Common myeloid progenitor, CD34-positive (primary cell): Measurements from ENCODE around the gene PPP6R1.

Experiments used
- CTCF ChIA-PET: fragments of 350-600 bp; sonication (Branson Sonifier 250); formaldehyde crosslinking; loops from one replicate; lab custom pipeline; 2021; ENCODE audit warnings: antibody characterized with exemption; lab: Charles Lee
- POLR2A ChIA-PET: fragments of 350-600 bp; sonication (Branson Sonifier 250); formaldehyde crosslinking; loops from one replicate; lab custom pipeline; 2021; ENCODE audit warnings: antibody characterized with exemption; lab: Charles Lee
- DNase-seq, 3 donors: peaks; one replicate each; pipeline versions ENCODE4 v3.0.0 to v3.0.0-alpha.2; 2013
- H3K27ac ChIP-seq, 2 experiments: 1 replicate in 1 of 2; 2 replicates in 1 of 2; pipeline ENCODE4 v1.7.0; 2013; ENCODE audit warnings: inconsistent platforms in 2 of 2, low read length in 2 of 2, mild to moderate bottlenecking in 2 of 2, low read depth in 1 of 2, moderate library complexity in 1 of 2; ENCODE audit not compliant: severe bottlenecking in 2 of 2, insufficient read depth in 1 of 2, poor library complexity in 1 of 2
- H3K27me3 ChIP-seq, 5 experiments: replicated peaks in 2 of 5; 1 replicate in 3 of 5; 2 replicates in 2 of 5; pipeline versions ENCODE4 v1.6.1 to v1.7.0; 2013; ENCODE audit warnings: low read length in 4 of 5, mild to moderate bottlenecking in 2 of 5, moderate library complexity in 2 of 5, inconsistent platforms in 1 of 5; ENCODE audit not compliant: insufficient read depth in 5 of 5, control insufficient read depth in 4 of 5
- H3K36me3 ChIP-seq, 4 experiments: 1 replicate in 2 of 4; 2 replicates in 2 of 4; pipeline versions ENCODE4 v1.6.1 to v1.7.0; 2013; ENCODE audit warnings: low read length in 3 of 4, control low read depth in 1 of 4, mild to moderate bottlenecking in 1 of 4; ENCODE audit not compliant: control insufficient read depth in 4 of 4, insufficient read depth in 4 of 4
- H3K4me1 ChIP-seq, 4 experiments: 1 replicate in 3 of 4; 2 replicates in 1 of 4; pipeline versions ENCODE4 v1.6.1 to v1.7.1; 2013; ENCODE audit warnings: low read length in 3 of 4, mild to moderate bottlenecking in 3 of 4, control low read depth in 1 of 4, inconsistent platforms in 1 of 4, moderate library complexity in 1 of 4; ENCODE audit not compliant: control insufficient read depth in 4 of 4, insufficient read depth in 4 of 4; ENCODE audit errors: control extremely low read depth in 1 of 4
- H3K4me3 ChIP-seq, 7 experiments: 1 replicate in 4 of 7; 2 replicates in 3 of 7; pipeline versions ENCODE4 v1.5.1 to v1.7.0; 2013; ENCODE audit warnings: mild to moderate bottlenecking in 7 of 7, low read length in 6 of 7, moderate library complexity in 6 of 7, inconsistent platforms in 2 of 7, low read depth in 2 of 7, control low read depth in 1 of 7; ENCODE audit not compliant: insufficient read depth in 4 of 7, control insufficient read depth in 1 of 7; ENCODE audit errors: extremely low read depth in 1 of 7
- H3K9me3 ChIP-seq, 5 experiments: 1 replicate in 4 of 5; 2 replicates in 1 of 5; pipeline versions ENCODE4 v1.6.1 to v1.7.1; 2013; ENCODE audit warnings: low read length in 4 of 5, mild to moderate bottlenecking in 2 of 5, inconsistent platforms in 1 of 5, low read depth in 1 of 5, moderate library complexity in 1 of 5; ENCODE audit not compliant: control insufficient read depth in 4 of 5, insufficient read depth in 2 of 5; ENCODE audit errors: control extremely low read depth in 1 of 5
- WGBS: methylation state at CpG from one replicate; pipeline ENCODE4 v1.1.5; 2013; ENCODE audit not compliant: insufficient coverage; 5-methylcytosine and 5-hydroxymethylcytosine counted together

PPP6R1 gene

GRCh38 chr19:55238030-55238429 lies 20.8 kb downstream of the PPP6R1 start:
- ChIA-PET POLR2A (interaction anchor here (0.5 to 1.1 kb wide), 3 partner anchors 20 to 346 kb away, joined by 3 to 4 read pairs (median 4); partner anchors contain the start of gene PPP6R1), CTCF (no interaction called here)
- DNase-seq, result no peak
- no peaks in the 10 kb centered on the region for H3K9me3 ChIP-seq
- WGBS, result 100% methylated on average over 8 of the region's 8 CpGs
- H3K4me3 ChIP-seq, result no peak overlapping the region
- H3K27ac ChIP-seq, result no peak overlapping the region
- H3K4me1 ChIP-seq, result no peaks in the 10 kb centered on the region
- H3K27me3 ChIP-seq, result no peaks in the 10 kb centered on the region
- H3K36me3 ChIP-seq, result peaks cover 33 to 89% (median 76%) of the 10 kb centered on the region in 4 experiments

- CTCF ChIA-PET, result no interaction called here
- no peaks in the 10 kb centered on the region for H3K27me3 ChIP-seq
- WGBS, result 80% methylated on average over 2 of the region's 5 CpGs
- DNase-seq, result no peak
- no peaks in the 10 kb centered on the region for H3K9me3 ChIP-seq
- H3K27ac ChIP-seq, result no peak overlapping the region
- POLR2A ChIA-PET, result no interaction called here
- H3K4me1 ChIP-seq, result no peaks in the 10 kb centered on the region
- peaks cover 21 to 89% (median 78%) of the 10 kb centered on the region in 4 experiments for H3K36me3 ChIP-seq
- no peak overlapping the region for H3K4me3 ChIP-seq
Observed at GRCh38 chr19:55232986-55233385, 25.8 kb downstream of the PPP6R1 start.

DNA sequence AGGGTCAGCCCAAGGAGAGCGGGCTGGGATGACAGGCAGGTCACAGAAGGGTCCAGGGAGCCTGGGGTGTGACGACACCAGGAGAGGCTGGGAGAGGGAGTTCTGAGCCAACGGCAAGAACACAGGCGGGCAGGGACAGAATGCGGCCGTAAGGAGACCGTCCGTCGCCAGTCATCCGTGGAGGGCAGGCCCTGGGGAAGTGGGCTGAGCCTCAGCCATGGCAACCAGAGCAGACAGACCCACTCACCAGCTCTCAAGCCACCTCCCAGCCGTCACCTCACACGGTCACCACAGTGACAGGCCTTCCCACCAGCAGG lies 26.6 kb downstream of the PPP6R1 start:
- ChIA-PET CTCF (interaction anchor here (1.1 kb wide), 1 partner anchor 10 kb away, joined by 4 read pairs; no protein-coding TSS in a partner anchor), POLR2A (no interaction called here)
- 89% methylated on average over 3 of the region's 12 CpGs for WGBS
- no peaks in the 10 kb centered on the region for H3K27me3 ChIP-seq
- no peak for DNase-seq
- no peak overlapping the region for H3K4me3 ChIP-seq
- no peaks in the 10 kb centered on the region for H3K4me1 ChIP-seq
- peaks cover 16 to 89% (median 79%) of the 10 kb centered on the region in 4 experiments for H3K36me3 ChIP-seq
- H3K27ac ChIP-seq, result no peak overlapping the region
- H3K9me3 ChIP-seq, result no peaks in the 10 kb centered on the region

DNA sequence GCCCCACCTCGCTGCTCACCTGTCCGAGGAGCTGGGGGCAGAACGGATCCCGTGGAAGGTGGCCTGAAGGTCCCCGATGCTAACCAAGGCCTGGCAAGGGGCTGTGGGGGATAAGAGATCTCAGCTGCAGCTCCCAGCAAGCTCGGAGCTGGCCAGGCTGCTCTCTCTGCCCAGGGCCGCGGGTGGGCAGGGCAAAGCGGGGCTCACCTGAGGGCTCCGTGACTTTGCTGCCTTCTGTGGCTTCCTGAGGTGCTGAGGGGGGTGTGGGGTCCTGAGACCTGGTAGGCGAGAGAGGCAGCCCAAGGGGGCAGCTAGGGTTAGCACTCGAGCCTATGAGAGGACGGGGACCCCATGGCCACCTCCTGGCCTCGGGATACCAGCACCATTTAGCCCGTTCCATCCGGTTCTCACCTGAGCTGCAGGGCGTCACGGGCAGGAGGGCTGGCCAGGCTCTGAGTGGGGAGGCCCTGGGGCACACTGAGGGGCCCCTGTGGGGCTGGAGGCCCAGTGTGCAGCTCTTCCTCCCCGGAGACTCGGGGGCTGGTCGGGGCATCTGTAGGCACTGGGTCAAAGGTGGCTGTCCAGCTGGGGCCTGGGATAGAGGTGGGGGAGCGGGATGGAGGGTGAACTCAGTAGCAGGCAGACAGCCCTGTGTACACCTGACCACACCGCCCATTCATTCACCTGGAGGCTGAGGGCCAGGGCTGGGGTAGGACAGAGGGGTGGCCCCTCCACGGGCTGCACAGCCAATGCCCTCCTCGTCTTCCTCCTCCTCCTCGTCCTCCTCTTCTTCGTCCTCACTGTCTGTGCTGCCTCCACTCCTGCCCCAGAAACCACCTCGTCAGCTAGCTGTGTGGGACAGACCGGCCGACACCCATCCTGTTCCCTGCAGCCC lies 27.2 kb downstream of the PPP6R1 start:
- no peaks in the 10 kb centered on the region for H3K4me1 ChIP-seq
- no peak overlapping the region for H3K4me3 ChIP-seq
- peaks cover 13 to 89% (median 77%) of the 10 kb centered on the region in 4 experiments for H3K36me3 ChIP-seq
- 97% methylated on average over 28 of the region's 30 CpGs for WGBS
- CTCF ChIA-PET, result interaction anchor here (1.1 kb wide), 1 partner anchor 10 kb away, joined by 4 read pairs; no protein-coding TSS in a partner anchor
- DNase-seq, result no peak
- POLR2A ChIA-PET, result interaction anchor here (1.0 kb wide), 1 partner anchor 22 kb away, joined by 3 read pairs; no protein-coding TSS in a partner anchor
- H3K27ac ChIP-seq, result no peak overlapping the region
- no peaks in the 10 kb centered on the region for H3K9me3 ChIP-seq
- H3K27me3 ChIP-seq, result no peaks in the 10 kb centered on the region

DNA sequence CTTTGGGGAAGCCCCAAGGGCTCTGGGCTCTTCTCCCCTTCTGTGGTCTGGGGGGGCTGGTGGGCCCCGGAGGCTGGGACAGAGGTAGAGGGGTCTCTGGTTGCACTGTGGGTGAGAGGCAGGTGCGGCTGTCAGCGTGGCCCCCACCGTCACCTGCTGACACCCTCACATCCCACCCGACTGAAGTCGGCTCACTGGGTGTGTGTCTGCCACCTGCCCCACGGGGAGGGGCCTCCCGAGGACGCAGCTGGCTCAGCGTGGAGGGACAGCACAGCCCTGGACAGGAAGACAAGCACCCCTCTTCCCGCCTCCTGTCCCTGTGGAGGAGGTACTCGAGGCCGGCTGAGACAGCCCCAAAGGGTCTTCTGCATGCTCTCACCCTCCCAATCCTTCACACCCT lies 28.0 kb downstream of the PPP6R1 start:
- ChIA-PET POLR2A (no interaction called here), CTCF (no interaction called here)
- no peak overlapping the region for H3K27ac ChIP-seq
- WGBS, result 96% methylated on average over 10 of the region's 13 CpGs
- H3K4me1 ChIP-seq, result no peaks in the 10 kb centered on the region
- H3K9me3 ChIP-seq, result no peaks in the 10 kb centered on the region
- H3K4me3 ChIP-seq, result no peak overlapping the region
- DNase-seq, result no peak
- peaks cover 13 to 89% (median 76%) of the 10 kb centered on the region in 4 experiments for H3K36me3 ChIP-seq
- no peaks in the 10 kb centered on the region for H3K27me3 ChIP-seq

DNA sequence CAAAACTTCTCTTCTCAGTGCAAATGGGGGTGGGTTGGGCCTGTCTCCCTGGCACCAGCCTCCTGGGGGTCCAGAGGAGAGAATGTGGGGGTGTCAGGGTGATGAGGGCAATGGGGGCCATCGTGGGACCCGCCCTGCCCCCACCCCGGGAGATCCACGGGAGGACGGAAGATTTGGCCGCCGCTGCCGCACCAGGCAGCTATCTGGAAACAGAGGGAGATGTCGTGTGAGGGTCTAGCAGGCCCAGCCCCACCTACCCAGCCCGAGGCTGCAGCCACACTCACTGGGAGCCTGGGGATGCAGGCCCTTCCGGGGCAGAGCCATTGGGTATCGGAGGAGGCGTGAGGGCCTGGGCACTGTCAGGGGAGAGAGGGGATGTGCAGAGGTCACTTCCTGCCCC lies 28.5 kb downstream of the PPP6R1 start:
- no peak overlapping the region for H3K4me3 ChIP-seq
- H3K36me3 ChIP-seq, result peaks cover 13 to 92% (median 77%) of the 10 kb centered on the region in 4 experiments
- no peaks in the 10 kb centered on the region for H3K4me1 ChIP-seq
- no peaks in the 10 kb centered on the region for H3K9me3 ChIP-seq
- DNase-seq, result no peak
- H3K27me3 ChIP-seq, result no peaks in the 10 kb centered on the region
- no peak overlapping the region for H3K27ac ChIP-seq
- ChIA-PET POLR2A (no interaction called here), CTCF (no interaction called here)
- 93% methylated on average over 3 of the region's 13 CpGs for WGBS

DNA sequence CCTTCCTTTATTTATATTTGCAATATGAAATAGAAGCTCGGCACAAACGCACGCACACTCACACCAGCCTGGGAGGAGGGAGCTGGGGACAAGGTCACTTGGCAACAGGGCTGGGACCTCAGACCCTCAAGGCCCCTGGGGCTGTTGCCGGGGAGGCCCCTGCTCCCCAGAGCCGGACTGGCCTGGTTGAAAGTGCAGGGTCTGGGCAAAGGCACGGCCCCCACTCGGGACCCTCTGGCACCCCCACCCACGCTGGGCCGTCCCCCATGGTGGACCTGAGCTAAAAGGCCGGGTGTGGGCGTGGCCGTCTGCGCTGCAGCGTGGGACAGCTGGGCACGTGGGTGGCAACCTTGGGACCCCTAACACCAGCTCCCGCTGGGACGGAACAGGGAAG lies 29.0 kb downstream of the PPP6R1 start:
- H3K36me3 ChIP-seq, result peaks cover 11 to 89% (median 72%) of the 10 kb centered on the region in 4 experiments
- H3K4me1 ChIP-seq, result no peaks in the 10 kb centered on the region
- no peak for DNase-seq
- no peaks in the 10 kb centered on the region for H3K27me3 ChIP-seq
- CTCF ChIA-PET, result no interaction called here
- H3K9me3 ChIP-seq, result no peaks in the 10 kb centered on the region
- peak overlapping the region in 1 of 2 experiments; percentile 5 for H3K27ac ChIP-seq
- POLR2A ChIA-PET, result no interaction called here
- H3K4me3 ChIP-seq, result no peak overlapping the region
- WGBS, result 98% methylated on average over 13 of the region's 17 CpGs
